GM12874 (cell line): Measurements from ENCODE around the gene DRAM1.
A peak's percentile ranks its signal among the peaks of the same experiment; 100 is the strongest.

ENCODE experiments used
- CTCF ChIP-seq: IDR thresholded peaks from 2 replicates; pipeline ENCODE4 v1.5.1; 2011; ENCODE audit warnings: low read depth, mild to moderate bottlenecking, control low read depth, low read length, moderate library complexity; ENCODE audit not compliant: insufficient read depth

DRAM1 gene

GRCh38 chr12:101876861-101877805 lies at the start of gene DRAM1:
DRAM1 (plus strand) TSS chr12:101877580; CDS start chr12:101877790, 210 bp downstream.
- TF ChIP-seq CTCF: peak; percentile 31; the same call in 1 of the 2 replicates

GRCh38 chr12:101828463-101829196 lies 48.8 kb upstream of the DRAM1 start:
- TF ChIP-seq CTCF: no peak

- no peak for TF ChIP-seq CTCF
Observed at GRCh38 chr12:101829639-101830366, 47.6 kb upstream of the DRAM1 start.

GRCh38 chr12:101830367-101831325 lies 46.7 kb upstream of the DRAM1 start, which contains the start of gene GNPTAB:
GNPTAB (minus strand) TSS chr12:101830959; CDS start chr12:101830675, 284 bp downstream.
- TF ChIP-seq CTCF: peak; percentile 82

- no peak for TF ChIP-seq CTCF
Observed at GRCh38 chr12:101832030-101832429, 45.4 kb upstream of the DRAM1 start.

GRCh38 chr12:101838628-101839323 lies 38.6 kb upstream of the DRAM1 start:
- TF ChIP-seq CTCF: no peak
